Suprapubic skin (tissue), 4 donors: ENCODE results near the gene PARPBP. TPM values are rescaled to one million over a fixed set of nuclear protein-coding genes. Genes with fewer than 3 reads are reported as not detected.
"Not testable (repeated sequence)": the region's sequence is repeated elsewhere in the genome, so short reads cannot be mapped to it uniquely, and the experiment has no call there.

ENCODE experiments used
- DNase-seq, 2 donors: peaks; one replicate each; pipeline ENCODE4 v3.0.0-alpha.2; 2019; ENCODE audit warnings: low spot score in 2 of 2
- H3K27ac ChIP-seq: fragments of 200-600 bp; sonication (generic); one replicate; pipeline ENCODE4 v1.5.1; 2019
- H3K27me3 ChIP-seq: fragments of 200-600 bp; sonication (generic); one replicate; pipeline ENCODE4 v1.5.1; 2019
- H3K36me3 ChIP-seq: fragments of 200-600 bp; sonication (generic); one replicate; pipeline ENCODE4 v1.5.1; 2019
- H3K4me1 ChIP-seq: fragments of 200-600 bp; sonication (generic); one replicate; pipeline ENCODE4 v1.5.1; 2019
- H3K4me3 ChIP-seq: fragments of 200-600 bp; sonication (generic); one replicate; pipeline ENCODE4 v1.5.1; 2019; ENCODE audit warnings: mild to moderate bottlenecking
- H3K9me3 ChIP-seq: fragments of 200-600 bp; sonication (generic); one replicate; pipeline ENCODE4 v1.5.1; 2019
- EP300 ChIP-seq: sonication (generic); formaldehyde crosslinking; IDR thresholded peaks from one replicate; pipeline ENCODE4 v1.6.1; 2017; ENCODE audit warnings: antibody characterized with exemption
- POLR2A ChIP-seq, 2 donors: fragments of 450-650 bp; IDR thresholded peaks; one replicate each; pipeline ENCODE4 v1.6.1; 2017; ENCODE audit warnings: antibody characterized with exemption in 2 of 2, mild to moderate bottlenecking in 2 of 2, moderate library complexity in 2 of 2
- POLR2AphosphoS5 ChIP-seq, 3 donors: sonication (generic); formaldehyde crosslinking; IDR thresholded peaks; one replicate each; pipeline ENCODE4 v1.6.1; 2017; ENCODE audit warnings: antibody characterized with exemption in 3 of 3
- WGBS: methylation state at CpG from one replicate; pipeline ENCODE4 v1.1.5; 2018; 5-methylcytosine and 5-hydroxymethylcytosine counted together
- total RNA-seq, 4 donors: library from RNA; depleted of rRNA; stranded (reverse); fragments of >200 nt; gene quantifications; one replicate each; pipeline ENCODE4 v1.1.0, GENCODE V29; 2016
- TF ChIP-seq, protein P1 (sequence below), 2 donors: fragments of 200-600 bp in 1 of 2; fragments of 450-650 bp in 1 of 2; sonication (generic) in 1 of 2; IDR thresholded peaks; one replicate each; pipeline ENCODE4 v1.5.1; 2016 to 2019; ENCODE audit warnings: antibody characterized with exemption in 2 of 2, mild to moderate bottlenecking in 1 of 2, moderate library complexity in 1 of 2

Gene PARPBP
- total RNA-seq, 4 donors from 2014 or later: 2.8 to 5.7 (median 4.0) TPM

- Histone ChIP-seq H3K27me3 (no peaks in the 10 kb centered on the region), H3K4me3 (no peak overlapping the region), H3K4me1 (peaks cover 14% of the 10 kb centered on the region), H3K9me3 (no peaks in the 10 kb centered on the region), H3K27ac (no peak overlapping the region), H3K36me3 (peaks cover 29% of the 10 kb centered on the region)
- TF ChIP-seq, protein P1, sequence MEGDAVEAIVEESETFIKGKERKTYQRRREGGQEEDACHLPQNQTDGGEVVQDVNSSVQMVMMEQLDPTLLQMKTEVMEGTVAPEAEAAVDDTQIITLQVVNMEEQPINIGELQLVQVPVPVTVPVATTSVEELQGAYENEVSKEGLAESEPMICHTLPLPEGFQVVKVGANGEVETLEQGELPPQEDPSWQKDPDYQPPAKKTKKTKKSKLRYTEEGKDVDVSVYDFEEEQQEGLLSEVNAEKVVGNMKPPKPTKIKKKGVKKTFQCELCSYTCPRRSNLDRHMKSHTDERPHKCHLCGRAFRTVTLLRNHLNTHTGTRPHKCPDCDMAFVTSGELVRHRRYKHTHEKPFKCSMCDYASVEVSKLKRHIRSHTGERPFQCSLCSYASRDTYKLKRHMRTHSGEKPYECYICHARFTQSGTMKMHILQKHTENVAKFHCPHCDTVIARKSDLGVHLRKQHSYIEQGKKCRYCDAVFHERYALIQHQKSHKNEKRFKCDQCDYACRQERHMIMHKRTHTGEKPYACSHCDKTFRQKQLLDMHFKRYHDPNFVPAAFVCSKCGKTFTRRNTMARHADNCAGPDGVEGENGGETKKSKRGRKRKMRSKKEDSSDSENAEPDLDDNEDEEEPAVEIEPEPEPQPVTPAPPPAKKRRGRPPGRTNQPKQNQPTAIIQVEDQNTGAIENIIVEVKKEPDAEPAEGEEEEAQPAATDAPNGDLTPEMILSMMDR (IDR thresholded peaks at IDR 0.05): no peak
- no peak for TF ChIP-seq POLR2A (IDR thresholded peaks at IDR 0.05)
- TF ChIP-seq POLR2AphosphoS5 (IDR thresholded peaks at IDR 0.05): no peak
- no peak for TF ChIP-seq EP300
- DNase-seq: no peak
- WGBS: 62% methylated on average over 2 of the region's 2 CpGs
Measured at GRCh38 chr12:102114212-102114611, 5.8 kb upstream of the PARPBP start.

DNA sequence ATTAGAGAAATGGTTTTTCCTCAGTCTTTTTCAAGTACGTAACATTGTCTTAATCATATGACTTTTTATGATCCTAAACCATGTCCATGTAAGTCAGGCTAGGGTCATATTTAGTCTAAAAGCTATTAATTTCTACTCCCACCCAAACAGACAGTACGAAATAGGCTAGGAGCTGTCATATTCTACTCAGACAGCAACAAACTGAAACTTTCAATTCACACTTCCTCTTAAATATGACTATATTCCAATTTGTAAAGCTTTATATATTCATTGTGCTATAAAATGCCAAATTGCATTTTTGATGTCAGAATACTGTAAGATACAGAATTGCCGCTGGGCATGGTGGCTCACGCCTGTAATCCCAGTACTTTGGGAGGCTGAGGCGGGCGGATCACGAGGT lies 3.6 kb upstream of the PARPBP start:
- 95% methylated on average over 7 of the region's 7 CpGs for WGBS
- no peaks in the 10 kb centered on the region for H3K27me3 ChIP-seq
- H3K27ac ChIP-seq: no peak overlapping the region
- TF ChIP-seq EP300: no peak
- TF ChIP-seq POLR2A (IDR thresholded peaks at IDR 0.05): no peak
- TF ChIP-seq, protein P1 (IDR thresholded peaks at IDR 0.05): no peak
- no peak for TF ChIP-seq POLR2AphosphoS5 (IDR thresholded peaks at IDR 0.05)
- H3K36me3 ChIP-seq: peaks cover 18% of the 10 kb centered on the region
- no peak overlapping the region for H3K4me3 ChIP-seq
- H3K4me1 ChIP-seq: peaks cover 28% of the 10 kb centered on the region
- no peak for DNase-seq
- no peaks in the 10 kb centered on the region for H3K9me3 ChIP-seq

DNA sequence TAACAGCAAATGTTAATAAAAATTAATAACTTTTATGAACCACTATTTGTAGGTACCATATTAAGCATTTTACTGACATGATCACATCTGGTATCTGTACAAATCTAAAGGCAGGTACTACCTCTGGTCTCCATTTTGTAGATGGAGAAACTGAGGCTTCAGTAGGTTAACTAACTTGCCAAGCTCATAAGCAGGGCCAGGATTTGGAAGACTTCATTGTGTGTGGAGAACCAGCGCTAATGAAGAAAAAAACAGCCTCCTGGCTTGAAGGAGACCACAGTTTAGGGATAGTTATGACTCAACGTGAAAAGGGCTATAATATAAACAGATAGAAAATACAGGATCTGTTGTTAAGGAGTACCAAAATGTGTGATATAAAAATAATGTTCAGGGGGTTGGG lies 1.1 kb upstream of the PARPBP start:
- Histone ChIP-seq H3K36me3 (peaks cover 15% of the 10 kb centered on the region), H3K27ac (no peak overlapping the region), H3K4me1 (peaks cover 27% of the 10 kb centered on the region), H3K27me3 (no peaks in the 10 kb centered on the region), H3K9me3 (no peaks in the 10 kb centered on the region), H3K4me3 (peak overlapping the region; percentile 69)
- no peak for DNase-seq
- TF ChIP-seq POLR2AphosphoS5 (IDR thresholded peaks at IDR 0.05) (no peak), EP300 (no peak)
- 65% methylated on average over 2 of the region's 2 CpGs for WGBS

DNA sequence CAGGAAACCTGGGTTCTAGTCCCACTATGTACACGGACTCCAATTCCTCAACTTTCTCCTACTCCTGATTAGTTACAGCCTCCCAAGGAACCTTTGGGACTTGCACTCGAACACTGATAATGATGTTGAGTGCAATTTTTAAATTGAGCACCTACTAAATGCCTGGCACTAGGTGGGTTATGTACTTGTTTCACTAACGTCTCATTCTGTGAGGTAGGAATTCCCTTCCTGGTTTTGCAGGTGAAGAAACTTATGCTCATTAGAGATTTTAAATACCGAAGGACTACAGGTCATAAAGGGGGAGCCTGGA lies 536 bp downstream of the PARPBP start:
- Histone ChIP-seq H3K4me3 (peak overlapping the region; percentile 69), H3K27me3 (no peaks in the 10 kb centered on the region), H3K27ac (no peak overlapping the region), H3K9me3 (no peaks in the 10 kb centered on the region), H3K36me3 (peaks cover 15% of the 10 kb centered on the region), H3K4me1 (peaks cover 19% of the 10 kb centered on the region)
- no peak for DNase-seq
- 3% methylated on average over 4 of the region's 4 CpGs for WGBS
- TF ChIP-seq POLR2A (IDR thresholded peaks at IDR 0.05): no peak
- TF ChIP-seq, protein P1 (IDR thresholded peaks at IDR 0.05): no peak
- no peak for TF ChIP-seq POLR2AphosphoS5 (IDR thresholded peaks at IDR 0.05)
- TF ChIP-seq EP300: no peak

DNA sequence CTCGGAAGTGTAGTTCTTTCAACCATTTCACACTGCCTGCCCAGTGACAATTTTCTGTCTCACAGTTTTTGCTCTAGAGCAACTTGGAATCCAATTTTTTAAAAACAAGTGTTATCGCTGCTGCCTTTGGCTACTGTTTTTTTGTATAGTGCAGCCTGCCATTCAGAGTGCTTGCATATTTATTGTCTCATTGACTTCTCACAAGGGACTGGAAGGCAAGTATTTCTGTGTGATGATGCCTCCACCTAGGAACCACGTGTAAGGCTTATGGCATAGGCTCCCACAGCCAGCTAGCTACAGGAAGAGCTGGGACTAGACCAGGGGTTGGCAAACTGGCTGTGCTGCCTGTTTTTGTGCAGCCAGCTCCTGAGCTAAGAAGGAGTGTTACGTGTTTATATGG lies 903 bp downstream of the PARPBP start:
- Histone ChIP-seq H3K4me1 (peaks cover 19% of the 10 kb centered on the region), H3K36me3 (peaks cover 13% of the 10 kb centered on the region), H3K4me3 (peak overlapping the region; percentile 69), H3K9me3 (no peaks in the 10 kb centered on the region), H3K27me3 (no peaks in the 10 kb centered on the region), H3K27ac (no peak overlapping the region)
- no peak for TF ChIP-seq POLR2A (IDR thresholded peaks at IDR 0.05)
- TF ChIP-seq EP300: no peak
- no peak for TF ChIP-seq POLR2AphosphoS5 (IDR thresholded peaks at IDR 0.05)
- TF ChIP-seq, protein P1 (IDR thresholded peaks at IDR 0.05): no peak
- 34% methylated on average over 4 of the region's 4 CpGs for WGBS
- no peak for DNase-seq

DNA sequence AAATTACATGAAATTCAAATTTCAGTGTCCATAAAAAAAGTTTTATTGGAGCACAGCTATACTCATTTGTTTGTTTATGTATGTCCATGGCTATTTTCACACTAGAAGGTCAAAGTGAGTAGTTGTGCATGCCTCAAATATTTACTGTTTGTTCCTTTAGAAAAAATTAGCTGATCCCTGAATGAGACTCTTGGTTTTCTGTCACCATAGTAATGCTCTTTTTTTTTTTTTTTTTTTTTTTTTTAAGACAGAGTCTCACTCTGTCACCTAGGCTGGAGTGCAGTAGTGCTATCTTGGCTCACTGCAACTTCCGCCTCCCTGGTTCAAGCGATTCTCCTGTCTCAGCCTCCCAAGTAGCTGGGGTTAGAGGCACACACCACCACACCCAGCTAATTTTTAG lies 1.3 kb downstream of the PARPBP start:
- H3K9me3 ChIP-seq, H3K27me3 ChIP-seq, DNase-seq, H3K4me3 ChIP-seq, H3K36me3 ChIP-seq, H3K27ac ChIP-seq: not testable (repeated sequence)
- WGBS: 93% methylated on average over 2 of the region's 2 CpGs
- H3K4me1 ChIP-seq: peaks cover 19% of the 10 kb centered on the region

DNA sequence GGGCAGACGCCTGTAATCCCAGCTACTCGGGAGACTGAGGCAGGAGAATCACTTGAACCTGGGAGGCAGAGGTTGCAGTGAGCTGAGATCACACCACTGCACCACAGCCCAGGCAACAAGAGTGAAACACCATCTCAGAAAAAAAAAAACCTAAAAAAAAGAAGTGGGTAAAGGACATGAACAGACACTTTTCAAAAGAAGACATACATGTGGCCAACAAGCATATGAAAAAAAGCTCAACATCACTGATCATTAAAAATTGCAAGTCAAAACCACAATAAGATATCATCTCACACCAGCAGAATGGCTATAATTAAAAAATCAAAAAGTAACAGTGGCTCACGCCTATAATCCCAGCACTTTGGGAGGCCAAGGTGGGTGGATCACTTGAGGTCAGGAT lies 10.7 kb downstream of the PARPBP start:
- WGBS: 82% methylated on average over 3 of the region's 3 CpGs
- not testable (repeated sequence) for H3K9me3 ChIP-seq

DNA sequence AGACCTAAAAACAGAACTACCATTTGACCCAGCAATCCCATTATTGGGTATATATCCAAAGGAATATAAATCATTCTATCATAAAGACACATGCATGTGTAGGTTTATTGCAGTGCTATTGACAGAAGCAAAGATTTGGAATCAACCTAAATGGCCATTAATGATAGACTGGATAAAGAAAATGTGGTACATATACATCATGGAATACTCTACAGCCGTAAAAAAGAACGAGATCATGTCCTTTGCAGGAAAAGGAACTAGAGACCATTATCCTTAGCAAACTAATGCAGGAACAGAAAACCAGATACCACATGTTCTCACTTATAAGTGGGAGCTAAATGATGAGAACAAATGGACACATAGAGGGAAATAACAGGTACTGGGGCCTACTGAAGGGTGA lies 11.5 kb downstream of the PARPBP start:
- H3K36me3 ChIP-seq, H3K27me3 ChIP-seq, H3K27ac ChIP-seq, DNase-seq, H3K4me3 ChIP-seq, H3K4me1 ChIP-seq, H3K9me3 ChIP-seq: not testable (repeated sequence)
- 100% methylated on average over 2 of the region's 2 CpGs for WGBS

More for the DNA sequence above, 10.7 kb downstream of the PARPBP start:
- DNase-seq, H3K36me3 ChIP-seq, H3K4me1 ChIP-seq, H3K27ac ChIP-seq, H3K27me3 ChIP-seq, H3K4me3 ChIP-seq: not testable (repeated sequence)

DNA sequence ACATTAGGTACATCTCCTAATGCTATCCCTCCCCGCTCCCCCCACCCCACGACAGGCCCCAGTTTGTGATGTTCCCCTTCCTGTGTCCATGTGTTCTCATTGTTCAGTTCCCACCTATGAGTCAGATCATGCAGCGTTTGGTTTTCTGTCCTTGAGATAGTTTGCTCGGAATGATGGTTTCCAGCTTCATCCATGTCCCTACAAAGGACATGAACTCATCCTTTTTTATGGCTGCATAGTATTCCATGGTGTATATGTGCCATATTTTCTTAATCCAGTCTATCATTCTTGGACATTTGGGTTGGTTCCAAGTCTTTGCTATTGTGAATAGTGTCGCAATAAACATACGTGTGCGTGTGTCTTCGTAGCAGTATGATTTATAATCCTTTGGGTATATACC lies 17.6 kb downstream of the PARPBP start:
- H3K4me3 ChIP-seq, H3K4me1 ChIP-seq, H3K27me3 ChIP-seq, DNase-seq, H3K9me3 ChIP-seq, H3K36me3 ChIP-seq, H3K27ac ChIP-seq: not testable (repeated sequence)
- 96% methylated on average over 8 of the region's 8 CpGs for WGBS

GRCh38 chr12:102142866-102143373 lies 22.9 kb downstream of the PARPBP start:
- 89% methylated on average over 9 of the region's 11 CpGs for WGBS
- not testable (repeated sequence) for H3K9me3 ChIP-seq

More at GRCh38 chr12:102142866-102143373, 22.9 kb downstream of the PARPBP start:
- not testable (repeated sequence) for H3K4me3 ChIP-seq, H3K4me1 ChIP-seq, H3K36me3 ChIP-seq, DNase-seq, H3K27me3 ChIP-seq, H3K27ac ChIP-seq
